MM.1S (cell line): ENCODE measurements around the gene STS.
A peak's percentile ranks its signal among the peaks of the same experiment; 100 is the strongest.

Experiments used
- DNase-seq: peaks from one replicate; pipeline ENCODE4 v3.0.0-alpha.2; 2015
- H2AFZ ChIP-seq: fragments of 300-600 bp; sonication (generic); 2 replicates; pipeline ENCODE4 v1.6.0; 2016; ENCODE audit warnings: antibody characterized with exemption, low read length
- H3F3A ChIP-seq: fragments of 300-600 bp; sonication (generic); 2 replicates; pipeline ENCODE4 v1.6.1; 2016; ENCODE audit warnings: mild to moderate bottlenecking, antibody characterized with exemption, low read length, moderate library complexity, mixed read lengths; ENCODE audit not compliant: insufficient read depth
- H3K27ac ChIP-seq: fragments of 300-600 bp; sonication (generic); 2 replicates; pipeline ENCODE4 v1.5.1; 2016; ENCODE audit warnings: mild to moderate bottlenecking, low read length
- H3K27me3 ChIP-seq: fragments of 300-600 bp; sonication (generic); replicated peaks from 2 replicates; pipeline ENCODE4 v1.6.0; 2016; ENCODE audit warnings: low read length; ENCODE audit not compliant: insufficient read depth
- H3K36me3 ChIP-seq: fragments of 300-600 bp; sonication (generic); replicated peaks from 2 replicates; pipeline ENCODE4 v1.6.1; 2016; ENCODE audit warnings: mild to moderate bottlenecking, low read length, mixed read lengths; ENCODE audit not compliant: insufficient read depth
- H3K4me1 ChIP-seq: fragments of 300-600 bp; sonication (generic); 2 replicates; pipeline ENCODE4 v1.6.1; 2016; ENCODE audit warnings: low read length, mixed read lengths
- H3K4me2 ChIP-seq: fragments of 300-600 bp; sonication (generic); 2 replicates; pipeline ENCODE4 v1.6.0; 2016; ENCODE audit warnings: low read depth, low read length
- H3K4me3 ChIP-seq: fragments of 300-600 bp; sonication (generic); 2 replicates; pipeline ENCODE4 v1.5.1; 2016; ENCODE audit warnings: low read length, mixed read lengths
- H3K79me2 ChIP-seq: fragments of 300-600 bp; sonication (generic); 2 replicates; pipeline ENCODE4 v1.6.1; 2016; ENCODE audit warnings: mixed run types, low read length, mixed read lengths
- H3K9ac ChIP-seq: fragments of 300-600 bp; sonication (generic); 2 replicates; pipeline ENCODE4 v1.6.1; 2016; ENCODE audit warnings: low read length, mixed read lengths
- H3K9me2 ChIP-seq: fragments of 300-600 bp; sonication (generic); replicated peaks from 2 replicates; pipeline ENCODE4 v1.6.1; 2016; ENCODE audit warnings: mild to moderate bottlenecking, low read length, mixed read lengths; ENCODE audit not compliant: insufficient read depth
- H3K9me3 ChIP-seq: fragments of 300-600 bp; sonication (generic); replicated peaks from 2 replicates; pipeline ENCODE4 v1.6.1; 2016; ENCODE audit warnings: mild to moderate bottlenecking, low read length, mixed read lengths; ENCODE audit not compliant: insufficient read depth
- H4K20me1 ChIP-seq: fragments of 300-600 bp; sonication (generic); 2 replicates; pipeline ENCODE4 v1.6.1; 2016; ENCODE audit warnings: mild to moderate bottlenecking, low read length, moderate library complexity, mixed read lengths; ENCODE audit not compliant: insufficient read depth
- CTCF ChIP-seq: fragments of 300-600 bp; sonication (generic); IDR thresholded peaks from 2 replicates; pipeline ENCODE4 v1.5.1; 2016; ENCODE audit warnings: antibody characterized with exemption, low read length, mixed read lengths
- EZH2 ChIP-seq: fragments of 300-600 bp; sonication (generic); optimal IDR thresholded peaks from 2 replicates; pipeline ENCODE3; 2017; ENCODE audit warnings: low read depth, mild to moderate bottlenecking, antibody characterized with exemption, low read length, mixed read lengths
- EZH2phosphoT487 ChIP-seq: fragments of 300-600 bp; sonication (generic); IDR thresholded peaks from 2 replicates; pipeline ENCODE4 v1.6.1; 2018; ENCODE audit warnings: antibody characterized with exemption, low read length

STS gene

GRCh38 chrX:7127056-7127455, 20.5 kb upstream of the STS start:
- Histone ChIP-seq H3K9ac (no peak overlapping the region), H2AFZ (no peak overlapping the region), H3K9me2 (no peaks in the 10 kb centered on the region), H3F3A (no peaks in the 10 kb centered on the region), H3K79me2 (peaks cover 13% of the 10 kb centered on the region), H3K4me1 (no peaks in the 10 kb centered on the region), H3K27me3 (no peaks in the 10 kb centered on the region), H3K36me3 (no peaks in the 10 kb centered on the region), H3K27ac (no peak overlapping the region), H3K4me3 (no peak overlapping the region), H3K4me2 (no peak overlapping the region), H4K20me1 (no peaks in the 10 kb centered on the region), H3K9me3 (no peaks in the 10 kb centered on the region)
- DNase-seq = no peak
- TF ChIP-seq EZH2phosphoT487 (no peak), EZH2 (no peak), CTCF (no peak)

DNA sequence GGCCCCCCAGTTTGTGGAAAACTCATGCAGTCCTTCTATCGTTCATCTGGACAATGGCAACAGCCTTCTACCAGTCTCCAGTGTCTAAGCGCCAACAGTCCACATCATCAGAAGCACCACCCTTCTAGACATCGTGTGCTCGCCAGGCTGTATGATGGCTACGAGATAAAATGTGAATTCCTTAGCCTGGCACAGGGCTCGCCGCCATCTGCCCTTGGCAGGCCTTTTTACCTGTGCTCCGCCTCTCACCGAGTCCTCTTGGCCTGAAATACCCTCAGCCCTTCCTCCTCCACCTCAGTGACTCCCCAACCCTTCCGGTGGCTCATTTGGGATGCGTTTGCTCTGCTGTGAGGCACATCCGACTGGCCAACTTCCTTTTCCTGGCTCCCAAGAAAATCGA, 15.9 kb upstream of the STS start:
- Histone ChIP-seq H3F3A (no peaks in the 10 kb centered on the region), H3K9me2 (no peaks in the 10 kb centered on the region), H3K79me2 (peaks cover 37% of the 10 kb centered on the region), H3K4me3 (no peak overlapping the region), H3K27ac (no peak overlapping the region), H3K4me1 (no peaks in the 10 kb centered on the region), H3K4me2 (no peak overlapping the region), H2AFZ (no peak overlapping the region), H3K36me3 (no peaks in the 10 kb centered on the region), H3K27me3 (no peaks in the 10 kb centered on the region), H3K9me3 (no peaks in the 10 kb centered on the region), H4K20me1 (no peaks in the 10 kb centered on the region), H3K9ac (no peak overlapping the region)
- no peak for TF ChIP-seq EZH2phosphoT487
- TF ChIP-seq EZH2 = no peak
- TF ChIP-seq CTCF = no peak
- DNase-seq = no peak

DNA sequence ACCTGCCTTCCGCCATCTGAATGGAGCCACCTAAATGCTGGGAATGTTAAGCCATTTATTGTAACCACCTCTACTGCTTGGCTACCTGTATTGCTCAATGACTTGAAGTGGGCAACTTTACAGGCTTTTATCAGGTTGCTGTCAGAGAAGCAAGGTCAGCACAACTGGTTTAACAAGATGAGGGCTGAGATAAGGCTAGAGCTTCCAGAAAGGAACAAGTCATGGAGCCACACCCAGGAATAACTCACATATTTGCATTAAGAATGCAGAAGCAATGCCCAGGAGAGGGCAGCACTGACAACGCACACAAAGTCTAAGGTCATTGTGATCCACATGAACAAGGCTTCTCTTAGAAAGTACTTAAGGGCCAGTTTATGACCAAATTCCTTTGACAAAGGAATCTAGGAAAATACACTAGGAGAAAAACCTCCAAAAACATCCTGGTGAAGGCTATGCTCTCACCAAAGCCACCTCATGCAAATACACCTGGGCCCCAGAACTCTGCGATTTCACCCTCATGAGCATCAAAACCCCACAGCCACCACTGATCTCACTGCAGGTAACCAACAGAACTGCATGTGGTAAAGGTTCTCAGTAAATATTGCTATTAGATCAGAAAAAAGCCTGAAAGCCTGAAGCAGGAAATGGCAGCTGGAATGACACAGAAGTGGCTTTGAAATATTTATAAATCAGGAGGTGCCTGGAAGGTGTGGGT, 15.0 kb upstream of the STS start:
- Histone ChIP-seq H3K4me1 (no peaks in the 10 kb centered on the region), H4K20me1 (no peaks in the 10 kb centered on the region), H3F3A (no peaks in the 10 kb centered on the region), H3K9me3 (no peaks in the 10 kb centered on the region), H3K27ac (no peak overlapping the region), H3K36me3 (no peaks in the 10 kb centered on the region), H3K79me2 (peaks cover 38% of the 10 kb centered on the region), H3K9ac (no peak overlapping the region), H3K9me2 (no peaks in the 10 kb centered on the region), H3K27me3 (no peaks in the 10 kb centered on the region), H2AFZ (no peak overlapping the region), H3K4me2 (no peak overlapping the region), H3K4me3 (no peak overlapping the region)
- no peak for DNase-seq
- TF ChIP-seq EZH2phosphoT487 (no peak), CTCF (peak; percentile 10), EZH2 (no peak)
